ENCODE measurements around the gene RYR3.

The RYR3 gene

GRCh38 chr15:33724321-33725036 is 413.7 kb downstream of the RYR3 start:
- Histone ChIP-seq H3K9ac (no peak overlapping the region), H3K4me2 (0 out of 22 replicates have a peak overlapping the region, but pooled peaks of 1 of the 11 experiments have one; percentile 1), H4K20me1 (no peaks in the 10 kb centered on the region), H3K27ac (no peak overlapping the region; a peak in 1 of 22 replicates), H3K27me3 (no peaks in the 10 kb centered on the region), H3K4me3 (no peak overlapping the region), H3K9me3 (replicated peaks in 1 of 11) (peaks cover 0 to 6% (median 0%) of the 10 kb centered on the region in 11 experiments; a peak in 2 of 22 replicates), H3K4me1 (peaks cover 12 to 41% (median 17%) of the 10 kb centered on the region in 10 experiments), H3K36me3 (no peaks in the 10 kb centered on the region)
- TF ChIP-seq Cebpa-rat (IDR thresholded peaks at IDR 0.05): no peak

GRCh38 chr15:33729653-33730052 is 418.9 kb downstream of the RYR3 start:
- H3K36me3 ChIP-seq: no peaks in the 10 kb centered on the region

GRCh38 chr15:33730815-33731214 is 420.0 kb downstream of the RYR3 start:
- 0 out of 20 replicates have a peak, but pooled peaks cover 0 to 7% (median 0%) of the 10 kb centered on the region in 10 experiments for H3K4me1 ChIP-seq
- no peaks in the 10 kb centered on the region for H3K27me3 ChIP-seq
- no peaks in the 10 kb centered on the region for H3K36me3 ChIP-seq
- no peaks in the 10 kb centered on the region for H3K9me3 ChIP-seq (replicated peaks in 1 of 11)
- TF ChIP-seq Cebpa-rat (IDR thresholded peaks at IDR 0.05): no peak
- H3K4me2 ChIP-seq: no peak overlapping the region
- H4K20me1 ChIP-seq: no peaks in the 10 kb centered on the region
- no peak overlapping the region for H3K27ac ChIP-seq
- no peak overlapping the region for H3K9ac ChIP-seq
- H3K4me3 ChIP-seq: no peak overlapping the region

More at GRCh38 chr15:33729653-33730052, 418.9 kb downstream of the RYR3 start:
- Histone ChIP-seq H3K4me1 (0 out of 20 replicates have a peak, but pooled peaks cover 0 to 7% (median 0%) of the 10 kb centered on the region in 10 experiments), H3K9me3 (replicated peaks in 1 of 11) (no peaks in the 10 kb centered on the region), H3K27ac (no peak overlapping the region), H3K27me3 (no peaks in the 10 kb centered on the region), H3K4me2 (no peak overlapping the region), H4K20me1 (no peaks in the 10 kb centered on the region), H3K4me3 (no peak overlapping the region), H3K9ac (no peak overlapping the region)
- no peak for TF ChIP-seq Cebpa-rat (IDR thresholded peaks at IDR 0.05)

GRCh38 chr15:33735143-33735542 is 424.4 kb downstream of the RYR3 start:
- H3K27ac ChIP-seq: no peak overlapping the region
- H3K9me3 ChIP-seq (replicated peaks in 1 of 11): no peaks in the 10 kb centered on the region
- H3K36me3 ChIP-seq: no peaks in the 10 kb centered on the region
- no peak overlapping the region for H3K4me2 ChIP-seq
- no peak overlapping the region for H3K4me3 ChIP-seq
- no peaks in the 10 kb centered on the region for H4K20me1 ChIP-seq
- no peak overlapping the region for H3K9ac ChIP-seq
- 0 out of 20 replicates have a peak, but pooled peaks cover 0 to 7% (median 0%) of the 10 kb centered on the region in 10 experiments for H3K4me1 ChIP-seq
- no peak for TF ChIP-seq Cebpa-rat (IDR thresholded peaks at IDR 0.05)
- no peaks in the 10 kb centered on the region for H3K27me3 ChIP-seq

GRCh38 chr15:33735637-33736247 is 425.0 kb downstream of the RYR3 start:
- Histone ChIP-seq H4K20me1 (no peaks in the 10 kb centered on the region), H3K9ac (no peak overlapping the region), H3K27ac (no peak overlapping the region), H3K27me3 (no peaks in the 10 kb centered on the region), H3K36me3 (no peaks in the 10 kb centered on the region), H3K4me3 (no peak overlapping the region), H3K4me1 (peaks cover 0 to 4% (median 0%) of the 10 kb centered on the region in 10 experiments; a peak in 2 of 20 replicates), H3K4me2 (no peak overlapping the region), H3K9me3 (replicated peaks in 1 of 11) (no peaks in the 10 kb centered on the region)
- TF ChIP-seq Cebpa-rat (IDR thresholded peaks at IDR 0.05): no peak

GRCh38 chr15:33737687-33738601 is 427.2 kb downstream of the RYR3 start:
- Histone ChIP-seq H3K4me3 (no peak overlapping the region), H3K36me3 (no peaks in the 10 kb centered on the region), H3K27me3 (no peaks in the 10 kb centered on the region), H3K9ac (no peak overlapping the region), H3K27ac (no peak overlapping the region), H4K20me1 (no peaks in the 10 kb centered on the region), H3K4me2 (no peak overlapping the region), H3K4me1 (peaks cover 0 to 6% (median 0%) of the 10 kb centered on the region in 10 experiments; a peak in 2 of 20 replicates), H3K9me3 (replicated peaks in 1 of 11) (no peaks in the 10 kb centered on the region)
- TF ChIP-seq Cebpa-rat (IDR thresholded peaks at IDR 0.05): no peak

- H3K4me2 ChIP-seq: no peak overlapping the region
- H3K36me3 ChIP-seq: no peaks in the 10 kb centered on the region
- no peak overlapping the region for H3K27ac ChIP-seq
- no peak for TF ChIP-seq Cebpa-rat (IDR thresholded peaks at IDR 0.05)
- H3K9me3 ChIP-seq (replicated peaks in 1 of 11): no peaks in the 10 kb centered on the region
- H3K9ac ChIP-seq: no peak overlapping the region
- no peaks in the 10 kb centered on the region for H4K20me1 ChIP-seq
- peaks cover 0 to 6% (median 0%) of the 10 kb centered on the region in 10 experiments; a peak in 2 of 20 replicates for H3K4me1 ChIP-seq
- H3K4me3 ChIP-seq: no peak overlapping the region
- no peaks in the 10 kb centered on the region for H3K27me3 ChIP-seq
These were observed 428.3 kb downstream of the RYR3 start for GRCh38 chr15:33738941-33739664.

GRCh38 chr15:33742306-33742705 is 431.5 kb downstream of the RYR3 start:
- TF ChIP-seq Cebpa-rat (IDR thresholded peaks at IDR 0.05): no peak
- no peaks in the 10 kb centered on the region for H4K20me1 ChIP-seq
- peaks cover 0 to 6% (median 0%) of the 10 kb centered on the region in 10 experiments; a peak in 6 of 20 replicates for H3K4me1 ChIP-seq
- H3K9ac ChIP-seq: no peak overlapping the region
- no peaks in the 10 kb centered on the region for H3K27me3 ChIP-seq
- H3K4me3 ChIP-seq: no peak overlapping the region
- H3K4me2 ChIP-seq: no peak overlapping the region
- no peaks in the 10 kb centered on the region for H3K9me3 ChIP-seq (replicated peaks in 1 of 11)
- H3K27ac ChIP-seq: no peak overlapping the region
- no peaks in the 10 kb centered on the region for H3K36me3 ChIP-seq
